HG03097 (cell line): ENCODE data around the gene RBM5.

ENCODE experiments used
- ATAC-seq: cut with Tn5 transposase; IDR thresholded peaks from one replicate; pipeline ENCODE4 v1.9.1; 2021; ENCODE audit not compliant: unreplicated experiment, low FRiP score

The RBM5 gene

GRCh38 chr3:50157827-50158529 lies 69.3 kb downstream of the RBM5 start:
- ATAC-seq = no peak

GRCh38 chr3:50158530-50159146 lies 69.9 kb downstream of the RBM5 start:
- ATAC-seq = no peak

- no peak for ATAC-seq
These were observed 71.9 kb downstream of the RBM5 start for GRCh38 chr3:50160561-50160983.

- no peak for ATAC-seq
These were observed 72.6 kb downstream of the RBM5 start for GRCh38 chr3:50161320-50161719.

- no peak for ATAC-seq
These were observed 73.5 kb downstream of the RBM5 start for GRCh38 chr3:50162034-50162883.

- no peak for ATAC-seq
These were observed 75.1 kb downstream of the RBM5 start for GRCh38 chr3:50163572-50164455.

GRCh38 chr3:50164481-50164880 lies 75.8 kb downstream of the RBM5 start:
- no peak for ATAC-seq

GRCh38 chr3:50164984-50165909 lies 76.5 kb downstream of the RBM5 start:
- no peak for ATAC-seq

GRCh38 chr3:50165910-50166538 lies 77.3 kb downstream of the RBM5 start:
- no peak for ATAC-seq

- no peak for ATAC-seq
These were observed 77.9 kb downstream of the RBM5 start for GRCh38 chr3:50166620-50167019.

GRCh38 chr3:50167069-50167840 lies 78.5 kb downstream of the RBM5 start:
- no peak for ATAC-seq

- ATAC-seq = no peak
These were observed 79.1 kb downstream of the RBM5 start for GRCh38 chr3:50167841-50168209.

- ATAC-seq = no peak
These were observed 79.7 kb downstream of the RBM5 start for GRCh38 chr3:50168388-50168787.
